DOHH2 (cell line): ENCODE data around the gene WRNIP1.

Experiments
- EZH2phosphoT487 ChIP-seq: fragments of 200-600 bp; sonication (generic); IDR thresholded peaks from 2 replicates; pipeline ENCODE4 v1.6.1; 2017; ENCODE audit warnings: borderline replicate concordance, mild to moderate bottlenecking, antibody characterized with exemption, low read length, moderate library complexity, mixed read lengths
- TF ChIP-seq, protein P1 (sequence below): fragments of 200-600 bp; sonication (generic); IDR thresholded peaks from one replicate; pipeline ENCODE4 v1.5.1; 2014; ENCODE audit warnings: antibody characterized with exemption, mild to moderate bottlenecking, low read depth, low read length; ENCODE audit not compliant: poor library complexity, severe bottlenecking

DNA sequence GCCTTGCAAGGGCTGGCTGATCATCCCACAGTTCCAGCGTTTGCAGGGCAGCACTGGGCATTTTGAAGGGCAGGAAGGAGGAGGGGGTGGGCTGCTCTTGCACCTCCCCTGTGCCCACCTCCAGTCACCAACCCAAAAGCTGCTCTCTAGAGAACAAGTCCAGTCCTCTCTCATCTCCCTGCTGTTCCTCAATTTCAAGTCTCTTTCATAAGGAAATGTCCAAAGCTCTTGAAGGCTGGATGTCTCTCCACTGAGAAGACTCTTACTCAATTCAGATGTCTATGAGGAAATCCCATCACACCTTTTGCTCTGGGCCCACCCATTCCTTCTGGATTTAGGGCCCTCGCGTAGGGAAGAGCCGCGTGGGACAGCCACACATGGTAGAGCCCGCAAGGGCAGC is 31.7 kb downstream of the WRNIP1 start:
- TF ChIP-seq, protein P1, sequence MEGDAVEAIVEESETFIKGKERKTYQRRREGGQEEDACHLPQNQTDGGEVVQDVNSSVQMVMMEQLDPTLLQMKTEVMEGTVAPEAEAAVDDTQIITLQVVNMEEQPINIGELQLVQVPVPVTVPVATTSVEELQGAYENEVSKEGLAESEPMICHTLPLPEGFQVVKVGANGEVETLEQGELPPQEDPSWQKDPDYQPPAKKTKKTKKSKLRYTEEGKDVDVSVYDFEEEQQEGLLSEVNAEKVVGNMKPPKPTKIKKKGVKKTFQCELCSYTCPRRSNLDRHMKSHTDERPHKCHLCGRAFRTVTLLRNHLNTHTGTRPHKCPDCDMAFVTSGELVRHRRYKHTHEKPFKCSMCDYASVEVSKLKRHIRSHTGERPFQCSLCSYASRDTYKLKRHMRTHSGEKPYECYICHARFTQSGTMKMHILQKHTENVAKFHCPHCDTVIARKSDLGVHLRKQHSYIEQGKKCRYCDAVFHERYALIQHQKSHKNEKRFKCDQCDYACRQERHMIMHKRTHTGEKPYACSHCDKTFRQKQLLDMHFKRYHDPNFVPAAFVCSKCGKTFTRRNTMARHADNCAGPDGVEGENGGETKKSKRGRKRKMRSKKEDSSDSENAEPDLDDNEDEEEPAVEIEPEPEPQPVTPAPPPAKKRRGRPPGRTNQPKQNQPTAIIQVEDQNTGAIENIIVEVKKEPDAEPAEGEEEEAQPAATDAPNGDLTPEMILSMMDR, result no peak
- TF ChIP-seq EZH2phosphoT487, result no peak
